Heart left ventricle (tissue), 16 donors: Measurements from ENCODE around the gene CXCL12. TPM values are rescaled to one million over a fixed set of nuclear protein-coding genes. Genes with fewer than 3 reads are reported as not detected.

Experiments used
- ATAC-seq, 4 donors: fragments of 200-7000 bp; cut with Tn5 transposase; one replicate each; pipeline ENCODE4 v1.9.1; 2020 to 2022; ENCODE audit warnings: moderate library complexity in 4 of 4, mild to moderate bottlenecking in 3 of 4, moderate number of reproducible peaks in 1 of 4
- DNase-seq, 5 donors: peaks; one replicate each; pipeline ENCODE4 v3.0.0-alpha.2; 2020
- H3K27ac ChIP-seq, 12 donors: fragments of 200-600 bp; sonication (generic) in 4 of 12; one replicate each; pipeline versions ENCODE4 v1.5.0 to v1.8.0; 2016 to 2022; ENCODE audit warnings: mild to moderate bottlenecking in 2 of 12
- H3K27me3 ChIP-seq, 9 donors: fragments of 200-600 bp; sonication (generic) in 2 of 9; one replicate each; pipeline versions ENCODE4 v1.5.1 to v1.8.0; 2016 to 2022; ENCODE audit warnings: mild to moderate bottlenecking in 3 of 9
- H3K36me3 ChIP-seq, 9 donors: fragments of 200-600 bp; sonication (generic) in 2 of 9; one replicate each; pipeline versions ENCODE4 v1.5.0 to v1.8.0; 2018 to 2022; ENCODE audit warnings: mild to moderate bottlenecking in 2 of 9
- H3K4me1 ChIP-seq, 12 donors: fragments of 200-600 bp; sonication (generic) in 4 of 12; one replicate each; pipeline versions ENCODE4 v1.5.0 to v1.8.0; 2016 to 2022; ENCODE audit warnings: mild to moderate bottlenecking in 3 of 12
- H3K4me3 ChIP-seq, 12 donors: fragments of 200-600 bp; sonication (generic) in 4 of 12; one replicate each; pipeline versions ENCODE4 v1.5.0 to v1.8.0; 2017 to 2022; ENCODE audit warnings: mild to moderate bottlenecking in 9 of 12, moderate library complexity in 4 of 12
- H3K9me3 ChIP-seq, 12 donors: fragments of 200-600 bp; sonication (generic) in 4 of 12; one replicate each; pipeline versions ENCODE4 v1.5.0 to v1.8.0; 2016 to 2022; ENCODE audit warnings: mild to moderate bottlenecking in 1 of 12
- CTCF ChIP-seq, 12 donors: fragments of 200-600 bp; sonication (generic) in 4 of 12; IDR thresholded peaks; one replicate each; pipeline versions ENCODE4 v1.5.0 to v1.8.0; 2018 to 2022; ENCODE audit warnings: antibody characterized with exemption in 12 of 12, mild to moderate bottlenecking in 5 of 12
- POLR2A ChIP-seq, 2 donors: fragments of 450-650 bp; IDR thresholded peaks; one replicate each; pipeline ENCODE4 v1.6.1; 2017; ENCODE audit warnings: antibody characterized with exemption in 2 of 2, mild to moderate bottlenecking in 2 of 2, moderate library complexity in 2 of 2
- WGBS, 4 donors: extraction: QIAGEN DNeasy Blood & Tissue Kit in 2 of 4; methylation state at CpG; one replicate each; pipeline versions ENCODE4 v1.1.5 to v1.1.7; 2013 to 2018; 5-methylcytosine and 5-hydroxymethylcytosine counted together
- intact Hi-C, 10 donors: fragments of 100-400 bp; cut with DNase I; formaldehyde crosslinking; loops; one replicate each; pipeline versions ENCODE4 v1.11.1 to v1.14.2; 2022
- polyA plus RNA-seq, 2 donors: library from polyadenylated mRNA; stranded (reverse); fragments of 200-250 nt; gene quantifications; one replicate each; pipeline ENCODE4 v1.2.3, GENCODE V29; 2013
- total RNA-seq, 9 donors: library from RNA; depleted of rRNA in 2 of 9; stranded (reverse); fragments of >200 nt in 2 of 9; fragmentation: NEBNext Ultra II Directional in 3 of 9; extraction: Animal tissue kit (Norgen Biotek cat#: 25700) in 3 of 9; gene quantifications; one replicate each; pipeline versions ENCODE4 v1.1.0 to v1.2.4, GENCODE V29; 2016 to 2023
- donor health status: ischemic (EF 13 %, LVEDD 7.1; RV severe dilation, severe dysfunction).
- donor health status: healthy with polysubstance abuse.
- donor health status: DM: no; HTN: yes; CAD: no.
- donor health status: DM: no; HTN: no; CAD: no.
- donor health status: ischemic (EF 25% LVEDD 6.9; RV normal size, moderate dysfunction).
- donor health status: ischemic (EF 25% LVEDD 5.7; RV mildly dilated, moderate dysfunction).
- donor health status: healthy.
- donor health status: DM: yes; HTN: yes; CAD: no.
- donor health status: ischemic (EF 35%, LVEDD 5.7; RV mildly dilated, moderate dysfunction).
- donor health status: nonischemic (EF 11% LVEDD 7.7; RV severe dilation, severe dysfunction).
- donor health status: DM: yes; HTN: yes; CAD: no.
- donor health status: PGD.
- donor health status: ischemic (EF 29% LVEDD 5.4; RV normal size, mild dysfunction).
- donor health status: nonischemic (EF 23%, LVEDD 6.1; RV moderate dilation, normal function).

The CXCL12 gene
- total and polyA plus RNA-seq, 11 donors: 56.4 to 203 (median 125) TPM

- intact Hi-C loops: loop anchor here in 1 of 10 donors (10.0 kb wide), 1 partner anchor 77 kb away; no protein-coding TSS in a partner anchor
- Histone ChIP-seq H3K27ac (no peak overlapping the region), H3K4me3 (no peak overlapping the region), H3K9me3 (no peaks in the 10 kb centered on the region), H3K27me3 (no peaks in the 10 kb centered on the region), H3K36me3 (peaks cover 0 to 7% (median 0%) of the 10 kb centered on the region in 9 donors), H3K4me1 (peaks cover 0 to 14% (median 11%) of the 10 kb centered on the region in 12 donors)
- 91 to 95% (median 94%) methylated on average over 9 to 10 of the region's 10 CpGs for WGBS, 4 donors
- no peak for TF ChIP-seq CTCF (IDR thresholded peaks at IDR 0.05)
- no peak for TF ChIP-seq POLR2A (IDR thresholded peaks at IDR 0.05)
- no peak for DNase-seq
- no peak for ATAC-seq
These were observed 37.1 kb downstream of the CXCL12 start for GRCh38 chr10:44347609-44348400.

GRCh38 chr10:44344727-44345126 lies 40.2 kb downstream of the CXCL12 start:
- no peak overlapping the region for H3K4me3 ChIP-seq
- intact Hi-C loops: loop anchor here in 1 of 10 donors (10.0 kb wide), 1 partner anchor 80 kb away; no protein-coding TSS in a partner anchor

GRCh38 chr10:44343843-44344242 lies 41.1 kb downstream of the CXCL12 start:
- no peaks in the 10 kb centered on the region for H3K4me1 ChIP-seq
- intact Hi-C loops: loop anchor here in 1 of 10 donors (10.0 kb wide), 1 partner anchor 81 kb away; no protein-coding TSS in a partner anchor
- DNase-seq: no peak
- TF ChIP-seq POLR2A (IDR thresholded peaks at IDR 0.05) (no peak), CTCF (IDR thresholded peaks at IDR 0.05) (no peak)
- ATAC-seq: no peak
- H3K36me3 ChIP-seq: peaks cover 0 to 7% (median 0%) of the 10 kb centered on the region in 9 donors
- no peak overlapping the region for H3K4me3 ChIP-seq
- no peak overlapping the region for H3K27ac ChIP-seq
- no peaks in the 10 kb centered on the region for H3K27me3 ChIP-seq
- no peaks in the 10 kb centered on the region for H3K9me3 ChIP-seq
- WGBS, 4 donors: 88 to 93% (median 90%) methylated on average over 3 of the region's 3 CpGs

More at GRCh38 chr10:44344727-44345126, 40.2 kb downstream of the CXCL12 start:
- Histone ChIP-seq H3K4me1 (no peaks in the 10 kb centered on the region), H3K27ac (no peak overlapping the region), H3K9me3 (no peaks in the 10 kb centered on the region), H3K36me3 (peaks cover 0 to 7% (median 0%) of the 10 kb centered on the region in 9 donors), H3K27me3 (no peaks in the 10 kb centered on the region)
- TF ChIP-seq CTCF (IDR thresholded peaks at IDR 0.05) (no peak), POLR2A (IDR thresholded peaks at IDR 0.05) (no peak)
- 77 to 89% (median 86%) methylated on average over 5 to 6 of the region's 6 CpGs for WGBS, 4 donors
- ATAC-seq (no peak), DNase-seq (no peak)

- intact Hi-C loops: loop anchor here in 1 of 10 donors (2.0 to 10.0 kb wide), 2 partner anchors 33 to 83 kb away; no protein-coding TSS in a partner anchor
- 94 to 97% (median 95%) methylated on average over 3 of the region's 3 CpGs for WGBS, 4 donors
- Histone ChIP-seq H3K9me3 (no peaks in the 10 kb centered on the region), H3K4me1 (no peaks in the 10 kb centered on the region), H3K36me3 (no peaks in the 10 kb centered on the region), H3K27me3 (no peaks in the 10 kb centered on the region), H3K4me3 (no peak overlapping the region), H3K27ac (no peak overlapping the region)
- DNase-seq (no peak), ATAC-seq (no peak)
- TF ChIP-seq POLR2A (IDR thresholded peaks at IDR 0.05): no peak
These were observed 43.0 kb downstream of the CXCL12 start for GRCh38 chr10:44341886-44342285.
